Stimulated activated CD4-positive, alpha-beta T cell treated with anti-CD3 and anti-CD28 coated beads, Interleukin-12 subunit alpha, Interleukin-12 subunit beta, amount 100 ng/mL, for 24 hours (primary cell): ENCODE measurements around the gene CCDC90B.
"Not testable (repeated sequence)": the region's sequence is repeated elsewhere in the genome, so short reads cannot be mapped to it uniquely, and the experiment has no call there.

ENCODE experiments used
- DNase-seq, 2 experiments: peaks; one replicate each; pipeline ENCODE4 v3.0.0-alpha.2; 2020; ENCODE audit warnings: low read depth in 2 of 2

CCDC90B gene, protein sequence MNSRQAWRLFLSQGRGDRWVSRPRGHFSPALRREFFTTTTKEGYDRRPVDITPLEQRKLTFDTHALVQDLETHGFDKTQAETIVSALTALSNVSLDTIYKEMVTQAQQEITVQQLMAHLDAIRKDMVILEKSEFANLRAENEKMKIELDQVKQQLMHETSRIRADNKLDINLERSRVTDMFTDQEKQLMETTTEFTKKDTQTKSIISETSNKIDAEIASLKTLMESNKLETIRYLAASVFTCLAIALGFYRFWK

DNA sequence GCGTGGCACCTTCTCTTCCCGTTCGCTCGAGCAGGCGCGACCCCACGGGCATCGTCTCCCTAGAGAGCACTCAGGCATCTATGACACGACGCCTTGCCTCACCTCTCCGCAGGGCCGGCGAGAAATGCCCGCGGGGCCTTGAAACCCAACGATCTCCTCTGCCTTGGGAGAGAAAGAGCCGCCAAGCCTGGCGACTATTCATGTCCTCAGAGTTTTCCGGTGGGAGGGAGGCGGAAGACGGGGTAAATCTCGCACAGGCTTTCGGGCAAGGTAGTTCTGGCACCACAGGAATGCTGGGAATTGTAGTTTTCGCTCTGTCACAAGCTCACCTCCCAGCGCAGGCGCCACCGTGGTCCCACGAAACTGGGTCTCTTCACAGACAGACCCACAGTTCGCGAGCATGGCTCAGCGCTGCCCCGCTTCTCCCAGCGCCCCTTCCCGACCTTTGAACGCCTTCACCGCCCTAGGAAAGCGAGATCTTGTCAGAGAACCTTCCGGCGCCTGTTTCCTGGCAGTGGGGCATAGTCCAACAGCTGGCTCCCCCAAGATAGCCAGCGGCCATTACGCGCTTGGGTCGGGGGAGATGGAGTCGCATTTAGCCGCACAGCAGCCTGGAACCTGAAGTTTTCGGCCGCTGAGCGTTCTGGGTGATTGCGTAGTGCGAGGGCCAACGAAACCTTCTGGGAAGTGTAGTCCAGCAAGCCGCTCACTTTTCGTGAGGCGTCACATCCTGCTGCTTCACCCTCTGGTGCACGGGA lies at the start of gene CCDC90B:
CCDC90B (minus strand) TSS at position 597 of the 758 bp plus-strand sequence; CDS start at position 202, 395 bp downstream.
- DNase-seq, result peak; percentile 84 to 86

DNA sequence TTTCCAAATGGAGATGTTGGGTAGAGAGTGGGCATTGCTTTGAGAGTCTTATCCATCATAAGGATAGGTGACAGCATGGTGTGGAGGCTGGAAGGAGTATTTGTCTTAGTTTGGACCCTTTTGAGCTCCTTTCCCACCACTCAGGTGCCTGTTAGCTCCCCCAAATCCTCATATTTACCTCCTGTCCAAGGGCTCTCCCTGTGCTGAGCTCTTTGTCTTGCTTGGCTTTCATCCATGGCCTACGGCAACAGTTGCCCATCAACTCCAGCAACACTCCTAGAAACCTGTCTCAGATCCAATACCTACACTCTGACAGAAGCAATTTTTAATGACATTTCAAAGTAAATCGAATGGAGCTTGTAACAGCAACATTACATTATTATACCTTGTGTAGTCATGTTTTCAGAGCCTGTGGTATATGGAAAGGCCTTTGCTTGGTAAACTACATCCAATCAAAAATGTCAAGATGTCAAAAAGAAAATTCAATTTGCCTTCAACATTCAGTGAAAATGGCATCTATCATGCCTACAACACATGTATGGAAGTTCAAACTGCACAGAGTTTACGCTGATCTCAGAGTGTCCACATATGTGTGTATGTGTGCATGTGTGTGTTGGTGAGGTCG lies 49.4 kb upstream of the CCDC90B start:
- no peak for DNase-seq

DNA sequence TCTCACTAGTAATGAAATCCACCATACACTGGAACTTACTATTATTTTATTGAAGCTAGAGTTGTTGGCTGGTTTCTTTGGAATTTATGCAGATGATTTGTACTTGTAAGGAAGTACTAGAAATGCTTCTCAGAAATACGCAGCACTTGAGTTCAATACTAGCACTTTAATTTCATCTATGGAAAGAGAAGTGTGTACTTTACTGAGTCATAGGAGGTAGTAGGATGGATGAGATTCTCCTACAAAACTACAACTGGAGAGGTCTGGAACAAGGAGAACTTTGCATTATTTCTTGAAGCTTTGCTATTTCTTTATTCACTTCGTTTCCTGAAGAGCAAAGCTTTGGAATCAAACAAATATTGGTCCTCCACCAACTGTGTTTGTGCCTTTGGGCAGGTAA lies 44.1 kb upstream of the CCDC90B start:
- DNase-seq, result no peak

DNA sequence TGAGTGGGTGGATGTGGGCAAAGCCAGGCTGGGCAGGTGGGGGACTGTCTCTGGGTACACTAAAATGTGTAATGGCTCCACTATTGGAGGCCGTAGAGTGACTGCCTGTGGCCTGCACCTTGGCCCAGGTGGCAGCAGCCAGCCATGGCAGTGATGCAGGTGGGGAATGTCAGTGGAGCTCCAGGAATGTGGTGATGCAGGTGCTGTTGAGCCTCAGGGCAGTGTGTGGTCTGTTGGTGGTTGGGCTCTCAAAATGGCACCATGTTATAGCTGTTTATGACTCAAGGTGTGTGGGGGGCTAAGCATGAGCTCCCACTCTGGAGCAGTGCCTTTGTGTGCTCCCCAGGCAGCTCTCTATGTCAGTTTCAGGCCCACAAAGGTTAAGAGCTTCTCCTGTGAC lies 40.2 kb upstream of the CCDC90B start:
- DNase-seq, result no peak

DNA sequence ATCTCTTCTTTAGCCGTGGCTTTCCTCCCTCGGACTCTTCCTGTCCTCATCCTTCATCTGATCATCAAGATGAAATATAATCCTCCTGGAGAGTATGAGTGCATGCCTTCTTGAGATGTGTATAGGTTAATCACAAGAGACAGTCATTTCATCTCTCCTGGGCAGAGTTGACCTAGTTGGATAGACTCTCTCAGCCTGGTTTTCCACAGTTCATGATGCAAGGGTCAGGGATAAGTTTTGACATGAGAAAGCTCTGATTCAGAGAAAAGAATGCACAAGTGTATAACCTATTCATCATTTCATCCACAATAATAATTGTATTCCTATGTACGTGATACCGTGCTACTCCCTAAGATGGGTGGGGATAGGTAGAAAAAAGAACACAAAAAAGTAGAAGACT lies 33.2 kb upstream of the CCDC90B start:
- DNase-seq, result no peak

DNA sequence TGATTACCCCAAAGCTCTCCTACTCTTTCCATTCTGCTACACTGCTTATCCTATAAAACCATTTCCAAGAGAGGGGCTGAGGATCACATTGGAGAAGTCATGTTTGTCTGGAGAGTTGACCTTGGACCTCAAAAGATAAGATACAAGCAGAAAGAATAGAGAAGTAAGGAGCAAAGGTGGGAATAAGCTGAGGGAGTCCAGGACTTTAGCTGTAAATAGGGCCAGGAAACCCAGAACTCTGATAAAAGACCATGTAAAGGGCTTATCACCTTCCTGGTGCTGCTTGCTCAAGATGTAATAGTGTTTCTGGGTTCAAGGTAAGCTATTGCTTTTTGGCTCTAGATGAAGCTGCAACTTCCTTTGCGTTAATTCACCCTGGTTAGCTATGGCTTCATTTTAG lies 32.8 kb upstream of the CCDC90B start:
- DNase-seq, result no peak

DNA sequence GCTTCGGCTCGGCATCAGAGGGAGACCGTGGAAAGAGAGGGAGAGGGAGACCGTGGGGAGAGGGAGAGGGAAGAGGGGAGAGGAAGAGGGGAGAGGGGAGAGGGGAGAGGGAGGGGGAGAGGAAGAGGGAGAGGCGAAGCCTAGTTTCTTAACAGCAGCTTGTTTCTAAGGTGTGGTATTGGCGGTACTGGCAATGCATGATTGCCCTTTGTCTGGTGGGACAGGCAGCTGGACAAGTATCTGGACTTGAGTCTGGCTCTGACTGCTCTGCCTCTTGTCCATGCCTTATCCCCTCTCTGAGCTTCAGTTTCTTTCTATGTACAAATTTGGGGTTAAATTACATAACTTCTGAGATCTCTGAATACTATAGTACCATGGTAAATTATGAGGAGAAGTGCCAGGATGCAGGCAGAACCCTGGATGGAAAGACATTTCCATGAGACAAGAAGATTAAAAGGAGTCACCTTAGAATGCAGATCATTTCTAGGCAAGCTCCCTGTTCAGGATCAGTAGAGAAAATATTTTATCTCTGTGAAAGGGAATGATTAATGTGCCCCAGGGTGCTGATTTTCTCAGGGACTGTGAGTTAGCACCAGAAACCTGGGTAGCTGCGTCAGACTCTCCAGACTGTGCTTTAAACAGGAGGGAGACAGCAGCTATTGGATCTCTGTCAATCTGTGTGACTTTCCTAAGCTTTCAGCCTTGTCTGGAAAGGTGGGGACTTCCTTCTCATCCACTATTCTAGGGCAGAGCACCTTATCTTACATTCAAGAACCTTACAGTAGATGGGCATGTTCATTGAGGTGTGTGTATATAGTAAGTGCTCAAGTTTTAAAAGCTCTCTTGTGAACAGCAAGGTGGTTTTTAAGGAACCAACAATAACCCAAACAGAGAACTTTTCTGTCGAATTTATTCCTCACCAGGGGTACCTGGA lies 31.9 kb upstream of the CCDC90B start:
- no peak for DNase-seq

DNA sequence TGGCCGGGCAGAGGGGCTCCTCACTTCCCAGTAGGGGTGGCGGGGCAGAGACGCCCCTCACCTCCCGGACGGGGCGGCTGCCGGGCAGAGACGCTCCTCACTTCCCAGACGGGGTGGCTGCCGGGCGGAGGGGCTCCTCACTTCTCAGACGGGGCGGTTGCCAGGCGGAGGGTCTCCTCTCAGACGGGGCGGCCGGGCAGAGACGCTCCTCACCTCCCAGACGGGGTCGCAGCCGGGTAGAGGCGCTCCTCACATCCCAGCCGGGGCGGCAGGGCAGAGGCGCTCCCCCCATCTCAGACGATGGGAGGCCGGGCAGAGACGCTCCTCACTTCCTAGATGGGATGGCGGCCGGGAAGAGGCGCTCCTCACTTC lies 30.7 kb upstream of the CCDC90B start:
- DNase-seq, result not testable (repeated sequence)

DNA sequence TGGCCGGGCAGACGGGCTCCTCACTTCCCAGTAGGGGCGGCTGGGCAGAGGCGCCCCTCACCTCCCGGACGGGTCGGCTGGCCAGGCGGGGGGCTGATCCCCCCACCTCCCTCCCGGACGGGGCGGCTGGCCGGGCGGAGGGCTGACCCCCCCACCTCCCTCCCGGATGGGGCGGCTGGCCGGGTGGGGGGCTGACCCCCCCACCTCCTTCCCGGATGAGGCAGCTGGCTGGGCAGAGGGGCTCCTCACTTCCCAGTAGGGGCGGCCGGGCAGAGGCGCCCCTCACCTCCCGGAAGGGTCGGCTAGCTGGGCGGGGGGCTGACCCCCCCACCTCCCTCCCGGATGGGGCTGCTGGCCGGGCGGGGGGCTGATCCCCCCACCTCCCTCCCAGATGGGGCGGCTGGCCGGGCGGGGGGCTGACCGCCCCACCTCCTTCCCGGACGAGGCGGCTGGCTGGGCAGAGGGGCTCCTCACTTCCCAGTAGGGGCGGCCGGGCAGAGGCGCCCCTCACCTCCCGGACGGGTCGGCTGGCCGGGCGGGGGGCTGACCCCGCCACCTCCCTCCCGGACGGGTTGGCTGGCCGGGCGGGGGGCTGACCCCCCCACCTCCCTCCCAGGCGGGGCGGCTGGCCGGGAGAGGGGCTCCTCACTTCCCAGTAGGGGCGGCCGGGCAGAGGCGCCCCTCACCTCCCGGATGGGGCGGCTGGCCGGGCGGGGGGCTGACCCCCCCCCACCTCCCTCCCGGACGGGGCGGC lies 30.2 kb upstream of the CCDC90B start:
- DNase-seq, result not testable (repeated sequence)

DNA sequence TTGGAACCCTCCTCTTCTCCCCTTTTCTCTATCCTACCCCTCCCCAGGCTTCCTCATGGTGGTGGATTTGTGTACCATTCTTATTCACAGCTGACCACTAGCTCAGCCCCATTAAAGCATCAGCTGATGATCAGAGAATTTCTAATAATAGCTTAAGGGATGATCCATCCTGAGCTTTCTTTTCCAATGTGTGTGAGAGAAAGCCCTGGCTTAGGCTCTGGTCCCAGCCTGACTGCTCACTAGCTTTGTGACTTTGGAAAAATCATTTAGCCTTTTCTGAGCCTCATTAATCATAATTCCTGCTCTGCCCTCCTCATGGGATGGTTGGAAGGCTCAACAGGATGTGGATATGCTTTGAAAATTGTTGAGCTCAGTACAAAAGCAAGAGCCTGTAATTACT lies 26.3 kb upstream of the CCDC90B start:
- no peak for DNase-seq

DNA sequence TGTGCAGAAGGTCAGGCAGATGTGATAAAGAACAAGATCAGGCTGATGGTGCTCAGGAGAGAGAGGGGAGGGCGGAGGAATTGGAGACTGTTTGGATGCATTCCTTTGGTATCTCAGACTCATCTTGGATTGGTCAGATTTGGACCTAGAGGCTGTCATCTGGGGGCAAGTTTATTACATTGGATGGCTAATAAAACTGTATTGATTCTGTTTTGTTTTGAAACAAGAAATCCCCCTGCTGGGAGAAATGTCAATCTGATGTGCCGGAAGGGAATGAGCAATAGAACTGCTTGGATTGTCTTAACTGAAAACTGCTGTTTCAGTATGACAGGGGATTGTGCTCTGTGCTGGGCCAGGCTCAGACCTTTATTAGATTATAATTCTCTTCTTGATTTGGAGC lies 25.5 kb upstream of the CCDC90B start:
- no peak for DNase-seq

DNA sequence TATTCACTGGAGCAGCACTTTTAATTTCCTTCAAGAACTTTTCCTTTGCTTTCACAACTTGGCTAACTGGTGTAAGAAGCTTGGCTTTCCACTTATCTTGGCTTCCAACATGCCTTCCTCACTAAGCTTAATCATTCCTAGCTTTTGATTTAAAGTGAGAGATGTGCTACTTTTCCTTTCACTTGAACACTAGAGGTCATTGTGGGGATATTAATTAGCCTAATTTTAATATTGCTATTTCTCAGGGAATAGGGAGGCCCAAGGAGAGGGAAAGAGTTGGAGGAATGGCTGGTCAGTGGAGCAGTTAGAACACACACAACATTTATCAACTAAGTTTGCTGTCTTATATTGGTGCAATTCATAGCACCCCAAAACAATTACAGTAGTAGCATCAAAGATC lies 24.6 kb upstream of the CCDC90B start:
- no peak for DNase-seq

DNA sequence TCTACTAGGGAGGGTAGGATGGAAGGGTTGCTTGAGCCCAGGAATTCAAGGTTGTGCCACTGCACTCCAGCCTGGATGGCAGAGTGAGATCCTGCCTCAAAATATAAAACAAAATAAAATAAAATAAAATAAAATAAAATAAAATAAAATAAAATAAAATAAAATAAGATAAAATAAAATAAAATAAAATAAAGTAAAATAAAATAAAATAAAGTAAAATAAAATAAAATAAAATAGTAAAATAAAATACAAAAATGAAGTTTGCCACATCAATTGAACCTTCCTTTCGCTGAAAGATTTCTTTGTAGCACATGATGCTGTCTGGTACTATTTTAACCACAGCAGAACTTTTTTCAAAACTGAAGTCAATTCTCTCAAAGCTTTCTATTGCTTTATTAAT lies 22.4 kb upstream of the CCDC90B start:
- not testable (repeated sequence) for DNase-seq

DNA sequence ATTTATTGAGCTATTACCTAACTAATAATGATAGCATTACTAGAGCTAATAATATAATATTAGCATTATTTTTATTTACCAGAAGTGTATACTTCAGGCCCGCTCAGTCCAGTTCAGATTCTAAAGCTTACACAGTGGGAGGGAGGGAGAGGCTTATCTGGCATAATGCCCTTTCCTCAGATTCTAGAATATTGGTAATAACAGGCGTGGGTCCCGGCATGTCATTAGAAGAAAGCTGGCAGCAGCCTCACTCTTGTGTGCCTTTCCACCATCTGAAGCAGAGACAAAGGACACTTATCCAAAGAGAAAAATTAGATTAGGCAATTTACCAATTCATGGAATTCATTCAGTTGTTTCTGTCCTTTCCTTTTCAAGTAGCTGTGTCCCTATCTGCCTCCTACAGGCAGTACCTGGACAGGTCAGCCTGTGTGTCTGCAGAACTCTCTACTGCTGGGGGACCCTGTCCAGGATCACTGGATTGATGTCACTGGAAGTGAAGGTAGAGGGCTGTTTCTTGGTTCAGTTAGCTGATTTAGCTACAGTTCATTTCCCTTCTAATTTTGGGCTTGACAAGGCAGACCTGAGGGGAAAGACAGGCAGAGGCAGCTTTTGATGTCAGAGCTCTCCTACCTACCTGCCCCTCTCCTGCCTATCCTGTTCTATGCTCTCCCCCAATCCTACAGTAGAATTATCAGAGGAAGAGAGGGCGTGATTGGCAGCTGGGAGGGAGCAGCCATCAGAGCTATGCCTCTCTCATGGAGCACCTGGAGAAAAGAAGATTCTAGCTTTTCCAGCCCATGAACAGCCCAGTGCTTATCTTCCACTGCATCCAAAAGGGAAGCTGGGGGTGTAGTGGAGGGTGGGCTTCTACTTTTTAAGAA lies 20.3 kb upstream of the CCDC90B start:
- no peak for DNase-seq

DNA sequence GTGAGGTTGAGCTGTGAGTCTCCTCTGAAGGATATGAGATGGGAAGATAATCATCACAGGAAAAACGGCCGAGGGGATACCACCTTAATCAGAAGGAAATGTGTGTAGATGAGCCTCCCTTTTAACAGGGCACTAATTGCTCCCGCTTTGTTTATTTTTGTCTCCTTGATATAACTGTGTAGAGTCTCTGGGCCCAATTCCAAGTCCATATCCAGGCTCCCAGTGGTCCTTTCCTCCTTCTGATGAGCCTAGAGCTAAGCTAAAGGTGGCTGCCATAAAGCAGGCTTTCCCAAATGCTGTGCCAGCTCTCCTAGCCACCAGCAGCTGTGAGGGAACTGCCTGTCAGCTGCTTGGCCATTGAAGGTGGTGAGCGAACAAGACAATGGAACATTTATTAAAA lies 17.1 kb upstream of the CCDC90B start:
- no peak for DNase-seq

DNA sequence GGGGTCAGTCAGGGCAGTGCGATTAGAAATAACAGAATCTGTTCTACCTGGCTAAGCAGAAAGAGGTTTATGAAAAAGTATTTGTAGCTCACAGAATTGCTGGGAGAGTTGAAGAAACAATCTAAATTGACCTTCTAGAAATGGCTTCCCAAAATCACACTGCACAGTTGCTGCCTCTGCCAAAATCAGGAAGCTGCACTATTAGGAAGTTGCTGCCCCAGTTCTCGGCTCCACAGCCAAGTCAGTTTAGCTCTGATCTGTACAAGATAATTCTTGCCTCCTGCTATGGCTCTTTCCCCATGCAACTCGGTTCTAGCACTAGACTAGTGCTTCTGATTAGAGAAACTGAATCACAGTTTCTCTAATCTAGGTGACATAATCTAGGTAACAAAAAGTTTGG lies 16.0 kb upstream of the CCDC90B start:
- DNase-seq, result no peak

DNA sequence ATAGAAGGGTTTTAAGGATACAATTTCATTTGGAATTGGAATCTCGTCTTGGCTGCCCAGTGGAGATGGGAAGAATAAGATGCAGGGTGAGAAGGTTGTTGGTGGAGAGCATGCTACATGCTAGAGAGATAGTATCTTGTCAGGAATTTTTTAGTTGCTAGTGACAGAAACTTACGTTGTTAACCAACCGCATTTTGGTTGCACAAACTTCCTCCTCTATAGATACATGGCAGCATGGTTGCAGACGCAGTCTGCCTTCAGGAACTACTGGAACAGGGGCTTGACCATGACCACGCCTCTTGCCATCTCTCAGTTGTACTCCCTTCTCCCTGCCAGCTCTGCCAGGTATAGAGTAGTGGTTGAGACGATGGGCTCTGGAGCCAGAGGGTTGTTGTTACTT lies 13.5 kb upstream of the CCDC90B start:
- DNase-seq, result no peak

DNA sequence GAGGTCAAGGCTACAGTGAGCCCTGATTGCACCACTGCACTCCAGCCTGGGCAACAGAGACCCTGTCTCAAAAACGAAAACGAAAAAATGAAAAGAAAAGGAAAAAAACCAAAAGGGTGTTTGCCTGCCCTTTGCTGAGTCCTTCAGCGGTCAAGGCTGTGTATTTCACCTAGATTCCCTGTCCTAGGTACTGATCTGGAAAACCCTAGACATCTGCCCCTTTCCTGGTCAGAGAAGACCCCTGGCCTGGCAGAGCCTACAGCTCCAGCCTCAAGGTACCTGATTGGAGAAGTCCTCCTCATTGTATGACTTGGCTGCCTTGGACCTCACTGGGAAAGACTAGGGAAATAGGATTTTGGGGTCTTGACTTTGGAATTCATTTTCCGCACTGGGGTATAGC lies 8.0 kb upstream of the CCDC90B start:
- DNase-seq, result no peak

DNA sequence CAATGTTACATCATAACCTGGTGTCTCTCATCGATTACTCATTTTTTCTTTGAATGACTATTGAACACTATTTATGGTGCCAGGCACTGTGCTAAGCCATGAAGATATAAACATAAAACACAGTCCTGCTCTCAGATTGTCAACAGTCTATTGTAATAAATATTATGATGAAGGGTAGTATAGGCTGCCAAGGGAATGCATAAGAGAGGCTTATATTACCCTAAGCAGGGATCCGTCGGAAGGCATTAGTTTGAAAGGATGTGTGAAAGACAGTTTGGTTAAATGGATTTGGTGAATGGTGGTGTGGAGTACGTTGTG lies 7.2 kb upstream of the CCDC90B start:
- DNase-seq, result no peak

DNA sequence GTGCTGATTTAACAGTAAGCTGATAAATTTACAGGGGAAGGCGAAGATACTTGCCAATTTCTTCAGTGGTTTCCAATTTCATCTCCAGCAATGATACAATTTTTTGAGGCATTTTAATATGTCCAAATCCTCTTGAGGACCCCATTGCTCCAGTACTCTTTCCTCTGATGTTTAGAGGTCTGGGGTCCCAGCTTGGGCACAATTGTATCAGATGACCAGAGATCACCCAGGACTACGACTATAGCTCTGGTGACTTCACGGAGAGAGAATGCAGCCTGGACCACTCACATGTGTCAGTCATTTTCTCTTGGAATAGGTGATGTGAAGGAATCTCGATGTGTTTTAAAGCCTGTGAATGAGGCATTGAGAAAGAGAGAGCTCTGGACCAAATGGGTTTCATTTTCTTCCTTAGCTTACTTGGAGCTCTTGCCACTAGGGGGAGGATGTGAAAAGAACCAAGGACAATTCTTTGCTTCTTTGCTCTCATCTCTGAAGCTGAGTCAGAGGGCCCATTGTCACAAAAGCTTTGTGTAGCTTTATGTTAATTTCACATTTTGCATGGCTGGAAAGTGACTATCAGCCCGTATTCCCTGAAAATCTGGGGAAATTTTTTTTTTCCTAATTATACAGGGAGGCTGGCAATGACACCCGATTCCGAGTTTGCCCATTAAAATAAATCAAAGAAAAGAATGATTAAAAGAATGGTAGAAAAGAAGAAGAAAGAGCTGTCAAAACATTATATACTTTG lies 6.7 kb upstream of the CCDC90B start:
- no peak for DNase-seq
